OCI-LY7 (cell line): ENCODE results near the gene PAXIP1. TPM values are rescaled to one million over a fixed set of nuclear protein-coding genes. Genes with fewer than 3 reads are reported as not detected.
A peak's percentile ranks its signal among the peaks of the same experiment; 100 is the strongest.

ENCODE experiments used
- BruUV-seq: library from RNA; stranded (reverse); fragments of 400-500 nt; replicated peaks from 2 replicates; lab custom pipeline; 2021; lab: Mats Ljungman, UMichigan
- CTCF ChIA-PET: fragments of 300-600 bp; sonication (Branson Sonifier 250); formaldehyde crosslinking; loops from one replicate; lab custom pipeline; 2022; ENCODE audit warnings: antibody characterized with exemption; ENCODE audit not compliant: unreplicated experiment; lab: Charles Lee
- POLR2A ChIA-PET: fragments of 300-600 bp; sonication (Branson Sonifier 250); formaldehyde crosslinking; loops from one replicate; lab custom pipeline; 2022; ENCODE audit warnings: antibody characterized with exemption; lab: Charles Lee
- DNase-seq: peaks from one replicate; pipeline ENCODE4 v3.0.0-alpha.2; 2015; ENCODE audit warnings: low spot score
- H2AFZ ChIP-seq: fragments of 200-600 bp; sonication (generic), shearing (Covaris generic); 2 replicates; pipeline ENCODE4 v1.6.1; 2014; ENCODE audit warnings: mild to moderate bottlenecking, antibody characterized with exemption, low read length, moderate library complexity
- H3K27ac ChIP-seq: fragments of 200-600 bp; sonication (generic); 2 replicates; pipeline ENCODE4 v1.5.1; 2014; ENCODE audit warnings: mixed run types, low read depth, mild to moderate bottlenecking, moderate library complexity, low read length, inconsistent platforms; ENCODE audit not compliant: poor library complexity, severe bottlenecking
- H3K36me3 ChIP-seq: fragments of 200-600 bp; sonication (generic); 2 replicates; pipeline ENCODE4 v1.6.1; 2014; ENCODE audit warnings: mild to moderate bottlenecking, antibody characterized with exemption, low read length, moderate library complexity, mixed read lengths; ENCODE audit not compliant: insufficient read depth
- H3K4me1 ChIP-seq: fragments of 200-600 bp; sonication (generic); 2 replicates; pipeline ENCODE4 v1.5.1; 2014; ENCODE audit warnings: mild to moderate bottlenecking, low read length; ENCODE audit not compliant: insufficient read depth, poor library complexity, severe bottlenecking
- H3K4me2 ChIP-seq: fragments of 200-600 bp; sonication (generic); 2 replicates; pipeline ENCODE4 v1.6.1; 2014; ENCODE audit warnings: mild to moderate bottlenecking, low read length
- H3K4me3 ChIP-seq: fragments of 200-600 bp; sonication (generic); 2 replicates; pipeline ENCODE4 v1.5.1; 2014; ENCODE audit warnings: mild to moderate bottlenecking, low read depth, low read length; ENCODE audit not compliant: poor library complexity, severe bottlenecking
- H3K79me2 ChIP-seq: fragments of 200-600 bp; sonication (generic); 2 replicates; pipeline ENCODE4 v1.6.1; 2016; ENCODE audit warnings: low read depth, mild to moderate bottlenecking, low read length, moderate library complexity, mixed read lengths; ENCODE audit not compliant: insufficient read depth
- H3K9me2 ChIP-seq: fragments of 200-600 bp; sonication (generic); 2 replicates; pipeline ENCODE4 v1.6.1; 2016; ENCODE audit warnings: mild to moderate bottlenecking, low read length, mixed read lengths; ENCODE audit not compliant: insufficient read depth
- H3K9me3 ChIP-seq: fragments of 200-600 bp; sonication (generic); 2 replicates; pipeline ENCODE4 v1.6.1; 2014; ENCODE audit warnings: mild to moderate bottlenecking, mixed run types, low read length, mixed read lengths
- H4K20me1 ChIP-seq: fragments of 200-600 bp; sonication (generic); 2 replicates; pipeline ENCODE4 v1.6.1; 2014; ENCODE audit warnings: mild to moderate bottlenecking, antibody characterized with exemption, low read length, moderate library complexity, mixed read lengths; ENCODE audit not compliant: insufficient read depth
- CTCF ChIP-seq: fragments of 200-600 bp; sonication (generic); conservative IDR thresholded peaks from 2 replicates; pipeline ENCODE4 v1.5.1; 2014; ENCODE audit warnings: mild to moderate bottlenecking, antibody characterized with exemption, low read length, moderate library complexity, mixed read lengths
- EZH2phosphoT487 ChIP-seq: fragments of 200-600 bp; sonication (generic); IDR thresholded peaks from 2 replicates; pipeline ENCODE4 v1.6.1; 2018; ENCODE audit warnings: low read depth, borderline replicate concordance, mild to moderate bottlenecking, mixed run types, antibody characterized with exemption, low read length, moderate library complexity, mixed read lengths
- intact Hi-C: fragments of 100-400 bp; cut with micrococcal nuclease; formaldehyde crosslinking; loops from one replicate; pipeline ENCODE4 v1.10.0; 2022; ENCODE audit not compliant: unreplicated experiment
- total RNA-seq, 2 experiments: library from RNA; depleted of rRNA in 1 of 2; stranded (reverse); fragments of >200 nt in 1 of 2; shearing (Covaris generic) in 1 of 2; gene quantifications; 2 replicates each; pipeline ENCODE4 v1.2.3, GENCODE V29; 2014 to 2022

Gene PAXIP1
- total RNA-seq, 2 experiments from 2014 or later, result 27.4 to 33.0 TPM

GRCh38 chr7:154953006-154953684 is 49.8 kb downstream of the PAXIP1 start:
- no peak overlapping the region for H2AFZ ChIP-seq
- H3K4me1 ChIP-seq, result no peaks in the 10 kb centered on the region
- no TSS peak for BruUV-seq
- no peak overlapping the region for H3K4me2 ChIP-seq
- intact Hi-C loops, result no loop called here
- no peaks in the 10 kb centered on the region for H3K79me2 ChIP-seq
- H3K27ac ChIP-seq, result no peak overlapping the region
- no peak overlapping the region for H3K4me3 ChIP-seq
- no peak for TF ChIP-seq EZH2phosphoT487
- TF ChIP-seq CTCF, result peak; percentile 89
- peak; percentile 58 for DNase-seq
- no peaks in the 10 kb centered on the region for H3K9me2 ChIP-seq
- CTCF ChIA-PET, result interaction anchor here (0.6 to 1.1 kb wide), 4 partner anchors 26 to 120 kb away, joined by 3 to 4 read pairs (median 4); no protein-coding TSS in a partner anchor
- POLR2A ChIA-PET, result interaction anchor here (1.3 kb wide), 1 partner anchor 30 kb away, joined by 3 read pairs; no protein-coding TSS in a partner anchor
- peaks cover 96% of the 10 kb centered on the region for H3K36me3 ChIP-seq
- peaks cover 4% of the 10 kb centered on the region; the same call in 1 of the 2 replicates for H4K20me1 ChIP-seq
- H3K9me3 ChIP-seq, result no peaks in the 10 kb centered on the region

DNA sequence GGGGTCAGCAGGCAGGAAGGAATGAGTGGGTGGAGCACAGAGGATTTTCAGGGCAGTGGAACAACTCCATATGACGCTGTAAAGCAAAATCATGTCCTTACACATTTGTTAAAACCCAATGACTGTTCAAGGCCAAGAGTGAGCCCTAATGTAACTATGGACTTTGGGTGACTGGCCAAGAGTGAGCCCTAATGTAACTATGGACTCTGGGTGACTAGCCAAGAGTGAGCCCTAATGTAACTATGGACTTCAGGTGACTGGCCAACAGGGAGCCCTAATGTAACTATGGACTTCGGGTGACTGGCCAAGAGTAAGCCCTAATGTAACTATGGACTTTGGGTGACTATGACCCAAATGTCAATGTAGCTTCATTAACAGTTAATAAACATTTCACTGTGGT is 52.0 kb downstream of the PAXIP1 start:
- ChIA-PET CTCF (no interaction called here), POLR2A (interaction anchor here (0.7 kb wide), 1 partner anchor 63 kb away, joined by 3 read pairs; no protein-coding TSS in a partner anchor)
- H3K9me2 ChIP-seq, result no peaks in the 10 kb centered on the region
- no peak overlapping the region for H3K4me2 ChIP-seq
- H2AFZ ChIP-seq, result no peak overlapping the region
- no peak for DNase-seq
- no peak for TF ChIP-seq CTCF
- no peak for TF ChIP-seq EZH2phosphoT487
- no TSS peak for BruUV-seq
- no peaks in the 10 kb centered on the region for H3K9me3 ChIP-seq
- H3K4me1 ChIP-seq, result no peaks in the 10 kb centered on the region
- H3K36me3 ChIP-seq, result peaks cover 97% of the 10 kb centered on the region
- H4K20me1 ChIP-seq, result peaks cover 4% of the 10 kb centered on the region; the same call in 1 of the 2 replicates
- no peaks in the 10 kb centered on the region for H3K79me2 ChIP-seq
- no peak overlapping the region for H3K27ac ChIP-seq
- intact Hi-C loops, result no loop called here
- H3K4me3 ChIP-seq, result no peak overlapping the region

- Histone ChIP-seq H3K4me2 (no peak overlapping the region), H3K79me2 (no peaks in the 10 kb centered on the region), H4K20me1 (no peaks in the 10 kb centered on the region), H3K4me1 (no peaks in the 10 kb centered on the region), H3K9me2 (no peaks in the 10 kb centered on the region), H3K4me3 (no peak overlapping the region), H3K36me3 (peaks cover 96% of the 10 kb centered on the region), H2AFZ (no peak overlapping the region), H3K27ac (no peak overlapping the region), H3K9me3 (no peaks in the 10 kb centered on the region)
- TF ChIP-seq CTCF, result no peak
- intact Hi-C loops, result loop anchor here (5.0 kb wide), 1 partner anchor 35 kb away; no protein-coding TSS in a partner anchor
- no peak for DNase-seq
- no TSS peak for BruUV-seq
- ChIA-PET CTCF (no interaction called here), POLR2A (interaction anchor here (0.8 kb wide), 1 partner anchor 55 kb away, joined by 3 read pairs; the partner anchor contains the start of gene PAXIP1)
Measured at GRCh38 chr7:154947604-154948003, 55.3 kb downstream of the PAXIP1 start.
